ENCODE measurements around the gene ERBB2.
"Not testable (repeated sequence)": the region's sequence is repeated elsewhere in the genome, so short reads cannot be mapped to it uniquely, and the experiment has no call there.

The ERBB2 gene

DNA sequence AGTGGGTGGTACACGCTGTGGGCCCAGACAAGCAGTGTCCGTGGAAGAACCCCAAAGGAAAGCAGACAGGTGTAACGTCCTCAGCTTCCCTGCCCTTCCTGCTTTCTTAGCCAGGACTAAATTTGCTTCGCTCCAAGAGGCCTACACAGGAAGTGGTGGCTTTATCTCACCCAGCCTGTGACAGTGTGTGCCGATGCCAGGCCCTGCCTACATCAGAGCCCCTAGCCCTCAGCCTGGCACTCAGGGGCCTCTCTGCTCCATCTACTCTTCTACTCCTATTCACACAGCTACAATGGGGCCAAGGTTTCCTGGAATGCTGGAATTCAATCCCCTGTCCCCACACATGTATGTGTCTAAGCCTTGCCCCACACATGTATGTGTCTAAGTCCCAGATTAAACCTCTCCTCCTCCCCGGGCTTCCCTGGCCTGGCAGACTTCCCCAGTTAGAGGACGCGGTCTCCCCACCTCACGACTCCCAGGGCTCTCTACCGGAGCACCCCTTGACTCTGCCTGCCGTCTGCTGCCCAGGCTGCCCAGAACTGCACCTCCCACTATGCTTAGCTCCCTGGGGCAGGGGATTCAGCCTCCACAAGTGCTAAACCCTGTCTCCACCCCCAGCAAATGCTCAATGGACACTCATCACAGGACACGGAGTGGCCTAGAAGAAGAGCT lies 20.2 kb upstream of the ERBB2 start:
- no peak for DNase-seq

DNA sequence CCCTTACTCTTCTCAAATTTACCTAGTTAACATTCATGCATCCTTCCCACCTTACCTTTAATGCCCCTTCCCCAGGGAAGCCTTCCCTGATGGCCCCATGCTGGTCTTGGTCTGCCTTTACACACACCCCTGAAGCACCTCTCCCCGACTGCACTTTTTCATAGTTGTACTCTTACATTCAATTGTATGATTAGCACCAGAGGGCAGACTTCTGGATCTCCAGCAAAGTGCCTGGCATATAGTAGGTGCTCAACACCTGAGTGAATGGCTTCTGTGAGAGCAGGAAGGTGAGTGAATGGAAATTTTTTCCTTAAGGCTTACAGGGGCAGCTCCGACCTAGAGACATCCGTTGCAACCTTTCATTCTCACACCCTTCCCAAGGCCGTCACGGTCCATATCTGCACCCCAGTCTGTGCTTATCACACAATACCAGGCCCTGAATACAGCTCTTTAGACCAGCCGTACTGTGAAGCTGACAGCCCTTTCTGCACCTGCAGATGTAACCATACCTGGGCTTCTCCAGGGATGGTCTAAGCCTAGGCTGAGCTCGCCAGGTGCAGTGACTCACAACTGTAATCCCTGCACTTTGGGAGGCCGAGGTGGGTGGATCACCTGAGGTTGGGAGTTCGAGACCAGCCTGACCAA lies 16.4 kb upstream of the ERBB2 start:
- no peak for DNase-seq

DNA sequence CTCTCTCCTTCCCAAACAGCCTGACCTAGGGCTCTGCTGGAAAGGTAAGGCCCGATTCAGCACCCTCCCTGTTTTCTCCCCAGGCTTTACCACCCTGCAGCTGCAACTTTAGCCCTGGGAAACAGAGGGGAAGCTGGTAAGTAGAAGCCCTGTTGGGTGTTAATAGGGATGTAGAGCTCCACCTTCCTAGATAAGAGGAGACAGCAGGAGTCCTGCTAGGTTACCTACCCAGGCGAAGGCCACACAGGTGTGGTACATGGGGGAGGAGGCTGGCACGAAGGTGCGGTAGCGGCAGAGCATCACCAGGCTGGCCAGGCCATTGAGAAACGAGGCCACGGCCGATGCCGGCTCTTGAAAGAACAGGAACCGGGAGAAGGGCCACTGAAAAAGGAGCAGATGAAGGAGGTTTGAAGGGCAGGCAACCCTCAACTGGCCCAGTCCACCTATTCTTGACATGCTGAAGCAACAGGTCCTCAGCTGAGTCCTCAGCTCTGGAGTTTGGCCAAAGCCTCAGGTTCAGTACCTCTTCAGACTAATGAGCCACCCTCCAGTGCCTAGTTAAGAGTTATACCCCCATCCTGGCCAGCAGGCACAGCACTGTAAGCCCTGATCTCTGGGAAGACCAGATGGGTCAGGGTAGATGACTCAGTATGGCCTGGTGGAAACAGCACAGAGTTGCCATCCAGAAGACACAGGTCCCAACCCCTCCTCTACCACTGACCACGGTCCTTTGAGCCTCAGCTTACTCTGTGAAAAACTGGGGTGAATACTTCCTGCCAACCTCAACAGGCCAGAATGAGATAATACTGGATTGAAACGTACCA lies 15.3 kb upstream of the ERBB2 start:
- DNase-seq: no peak

DNA sequence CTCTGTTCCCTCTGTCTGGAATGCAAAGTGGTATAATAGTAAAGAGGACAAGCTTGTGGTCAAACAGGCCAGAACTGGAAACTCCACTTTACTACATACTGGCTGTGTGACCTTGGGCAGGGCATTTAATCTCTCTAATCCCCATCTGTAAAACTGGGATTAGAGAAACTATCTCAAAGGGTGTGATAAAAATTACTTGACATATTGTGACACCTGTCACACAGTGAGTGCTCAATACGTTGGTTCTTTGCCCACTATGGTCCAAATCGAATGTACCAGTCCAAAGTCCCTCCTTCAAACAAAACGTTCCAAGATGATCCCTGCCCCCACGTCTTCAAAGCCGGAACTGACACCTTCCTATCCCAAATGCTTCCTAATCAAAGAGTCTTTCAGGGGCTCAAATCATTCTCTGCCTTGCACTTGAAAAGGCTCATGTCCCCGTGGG lies 12.7 kb upstream of the ERBB2 start:
- DNase-seq: no peak

DNA sequence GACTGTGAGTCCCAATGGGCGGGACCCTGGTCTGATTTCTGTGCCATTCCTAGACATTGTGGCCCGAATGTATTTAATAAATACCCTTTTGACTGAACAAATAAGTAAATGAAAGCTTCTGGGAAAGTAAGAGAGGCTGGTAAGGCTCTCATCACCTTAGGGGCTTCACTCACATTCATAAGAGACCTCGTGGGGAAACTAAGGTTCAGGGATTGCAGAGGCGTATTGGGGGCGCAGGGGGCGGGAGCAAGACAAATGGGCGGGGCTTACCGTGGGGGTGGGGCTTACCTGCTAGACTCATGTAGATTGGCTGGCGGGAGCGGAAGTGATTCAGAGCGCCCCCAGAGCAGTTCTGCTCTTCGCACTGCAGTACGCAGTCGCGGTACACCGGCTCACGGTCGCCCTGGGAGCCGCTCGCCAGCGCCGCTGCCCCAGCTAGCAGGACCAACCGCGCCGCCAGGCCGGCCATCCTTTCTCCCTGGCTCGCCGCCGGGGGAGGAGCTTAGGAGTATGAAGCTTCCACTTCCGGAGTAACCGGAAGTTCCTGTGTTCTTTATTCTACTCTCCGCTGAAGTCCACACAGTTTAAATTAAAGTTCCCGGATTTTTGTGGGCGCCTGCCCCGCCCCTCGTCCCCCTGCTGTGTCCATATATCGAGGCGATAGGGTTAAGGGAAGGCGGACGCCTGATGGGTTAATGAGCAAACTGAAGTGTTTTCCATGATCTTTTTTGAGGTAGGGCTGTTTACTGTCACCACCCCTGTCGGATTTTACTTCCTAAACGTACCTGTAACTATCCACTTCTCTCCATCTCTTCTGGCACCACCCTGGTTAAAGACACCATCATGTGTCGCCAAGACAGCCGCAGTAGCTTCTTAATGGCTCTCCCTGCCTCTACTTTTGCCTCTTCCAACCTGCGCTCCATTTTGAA lies 12.1 kb upstream of the ERBB2 start, which contains the start of gene PGAP3:
TSS of gene PGAP3 (minus strand) at position 512 of the 929 bp plus-strand sequence. CDS start at position 469, 43 bp downstream.
- peak; percentile 70 for DNase-seq

DNA sequence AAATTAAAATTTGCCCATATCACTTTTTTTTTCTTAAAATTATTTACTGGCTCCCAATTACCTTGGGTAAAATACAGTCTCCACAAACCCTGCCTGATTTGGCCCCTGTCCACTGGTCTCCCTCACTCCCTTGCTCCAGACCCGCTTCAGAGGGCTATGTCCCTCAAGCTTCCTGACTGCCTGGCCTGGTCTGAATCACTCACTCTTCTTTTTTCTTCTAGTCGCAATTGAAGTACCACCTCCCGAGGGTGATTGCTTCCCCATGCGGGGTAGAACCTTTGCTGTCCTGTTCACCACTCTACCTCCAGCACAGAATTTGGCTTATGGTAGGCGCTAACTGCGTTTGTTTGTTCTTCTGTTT lies 11.4 kb upstream of the ERBB2 start:
- DNase-seq: no peak

DNA sequence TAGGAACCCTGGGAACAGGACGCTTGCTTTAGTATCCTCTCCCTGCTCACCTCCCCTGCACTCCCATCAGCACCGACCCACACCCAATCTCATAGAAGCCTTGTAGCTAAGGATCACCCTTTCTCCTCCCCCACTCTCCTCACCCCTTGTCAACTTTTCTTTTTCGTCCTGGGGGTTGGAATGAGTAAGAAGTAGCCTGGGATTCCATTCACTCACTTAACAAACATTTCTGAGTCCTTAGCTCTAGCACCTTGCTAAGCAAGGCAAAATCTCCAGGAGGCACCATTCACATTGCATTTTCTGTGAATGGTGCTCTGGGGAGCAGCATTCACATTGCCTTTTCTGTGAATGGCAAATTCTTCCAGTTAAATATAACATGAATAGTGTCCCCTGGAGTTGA lies 10.9 kb upstream of the ERBB2 start:
- no peak for DNase-seq

DNA sequence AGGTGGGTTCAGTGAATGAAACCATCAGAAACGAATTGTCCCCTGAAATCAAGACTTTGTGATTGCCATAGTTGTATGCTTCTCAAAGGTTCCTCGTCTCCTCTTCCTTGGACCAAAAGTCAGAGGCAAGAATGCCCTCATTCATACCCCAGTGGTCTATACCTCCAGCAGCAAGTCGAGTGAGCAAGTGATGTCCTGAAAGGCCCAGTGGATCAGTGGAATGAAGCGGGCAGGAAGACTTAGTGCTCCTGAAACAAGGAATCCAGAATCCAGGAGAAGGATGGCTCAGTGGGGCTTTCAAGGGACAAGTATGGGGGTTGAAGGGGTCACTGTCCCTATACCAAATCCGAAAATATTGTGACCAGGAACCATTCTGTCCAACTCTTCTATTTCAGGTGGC lies 5.3 kb upstream of the ERBB2 start:
- DNase-seq: no peak

DNA sequence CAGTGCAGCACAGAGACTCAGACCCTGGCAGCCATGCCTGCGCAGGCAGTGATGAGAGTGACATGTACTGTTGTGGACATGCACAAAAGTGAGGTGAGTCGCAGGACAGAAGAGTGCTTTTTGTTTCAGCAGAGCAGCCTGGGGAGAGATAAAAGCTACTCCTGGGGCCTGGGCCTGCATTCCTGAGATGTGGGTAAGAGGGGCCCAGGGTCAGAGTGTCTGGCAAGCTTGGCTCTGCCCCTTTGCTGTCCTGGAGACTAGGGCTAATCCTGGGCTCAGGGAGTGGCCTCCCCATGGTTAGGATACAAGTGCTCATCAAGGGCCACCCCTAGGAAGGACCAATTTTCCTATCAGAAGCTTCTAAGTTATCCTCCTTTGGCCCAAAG lies 4.8 kb upstream of the ERBB2 start:
- no peak for DNase-seq

DNA sequence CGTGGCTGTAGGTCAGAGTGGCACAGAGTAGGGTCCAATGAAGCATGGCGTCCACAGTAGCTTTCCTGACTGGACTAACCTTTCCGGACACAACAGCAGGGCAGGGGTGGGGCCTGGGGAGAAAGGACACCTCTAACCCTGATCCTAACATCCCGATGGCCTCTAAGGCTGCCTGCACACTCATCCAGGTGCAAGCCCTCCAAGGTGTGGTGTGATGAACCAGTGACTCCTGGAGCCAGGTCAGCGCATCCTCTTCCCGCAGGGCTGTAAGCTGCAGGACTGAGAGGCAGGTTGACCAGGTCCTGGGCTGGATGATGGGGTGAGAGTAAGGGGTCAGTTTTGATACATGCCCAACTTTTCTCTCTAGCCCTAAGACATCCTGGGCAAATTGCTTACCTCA lies 3.1 kb upstream of the ERBB2 start:
- DNase-seq: no peak

DNA sequence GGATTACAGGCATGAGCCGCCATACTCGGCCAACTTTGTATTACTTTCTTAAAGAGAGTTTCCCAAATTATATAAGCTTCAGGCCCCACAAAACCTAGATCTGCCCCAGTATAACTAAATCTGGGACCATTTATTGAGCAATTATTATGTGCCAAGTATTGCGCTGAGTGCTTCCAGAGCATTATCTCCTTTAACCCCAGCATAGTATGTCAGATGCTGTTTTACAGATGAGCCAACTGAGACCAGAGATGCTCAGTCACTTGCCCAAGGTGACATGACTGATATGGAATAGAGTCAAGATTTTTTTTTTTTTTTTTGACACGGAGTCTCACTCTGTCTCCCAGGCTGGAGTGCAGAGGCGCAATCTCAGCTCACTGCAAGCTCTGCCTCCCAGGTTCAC lies 1.9 kb upstream of the ERBB2 start:
- no peak for DNase-seq

DNA sequence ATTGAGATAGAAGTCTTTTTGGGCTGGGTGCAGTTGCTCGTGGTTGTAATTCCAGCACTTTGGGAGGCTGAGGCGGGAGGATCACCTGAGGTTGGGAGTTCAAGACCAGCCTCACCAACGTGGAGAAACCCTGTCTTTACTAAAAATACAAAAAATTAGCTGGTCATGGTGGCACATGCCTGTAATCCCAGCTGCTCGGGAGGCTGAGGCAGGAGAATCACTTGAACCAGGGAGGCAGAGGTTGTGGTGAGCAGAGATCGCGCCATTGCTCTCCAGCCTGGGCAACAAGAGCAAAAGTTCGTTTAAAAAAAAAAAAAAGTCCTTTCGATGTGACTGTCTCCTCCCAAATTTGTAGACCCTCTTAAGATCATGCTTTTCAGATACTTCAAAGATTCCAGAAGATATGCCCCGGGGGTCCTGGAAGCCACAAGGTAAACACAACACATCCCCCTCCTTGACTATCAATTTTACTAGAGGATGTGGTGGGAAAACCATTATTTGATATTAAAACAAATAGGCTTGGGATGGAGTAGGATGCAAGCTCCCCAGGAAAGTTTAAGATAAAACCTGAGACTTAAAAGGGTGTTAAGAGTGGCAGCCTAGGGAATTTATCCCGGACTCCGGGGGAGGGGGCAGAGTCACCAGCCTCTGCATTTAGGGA lies 577 bp upstream of the ERBB2 start:
- DNase-seq: not testable (repeated sequence)

DNA sequence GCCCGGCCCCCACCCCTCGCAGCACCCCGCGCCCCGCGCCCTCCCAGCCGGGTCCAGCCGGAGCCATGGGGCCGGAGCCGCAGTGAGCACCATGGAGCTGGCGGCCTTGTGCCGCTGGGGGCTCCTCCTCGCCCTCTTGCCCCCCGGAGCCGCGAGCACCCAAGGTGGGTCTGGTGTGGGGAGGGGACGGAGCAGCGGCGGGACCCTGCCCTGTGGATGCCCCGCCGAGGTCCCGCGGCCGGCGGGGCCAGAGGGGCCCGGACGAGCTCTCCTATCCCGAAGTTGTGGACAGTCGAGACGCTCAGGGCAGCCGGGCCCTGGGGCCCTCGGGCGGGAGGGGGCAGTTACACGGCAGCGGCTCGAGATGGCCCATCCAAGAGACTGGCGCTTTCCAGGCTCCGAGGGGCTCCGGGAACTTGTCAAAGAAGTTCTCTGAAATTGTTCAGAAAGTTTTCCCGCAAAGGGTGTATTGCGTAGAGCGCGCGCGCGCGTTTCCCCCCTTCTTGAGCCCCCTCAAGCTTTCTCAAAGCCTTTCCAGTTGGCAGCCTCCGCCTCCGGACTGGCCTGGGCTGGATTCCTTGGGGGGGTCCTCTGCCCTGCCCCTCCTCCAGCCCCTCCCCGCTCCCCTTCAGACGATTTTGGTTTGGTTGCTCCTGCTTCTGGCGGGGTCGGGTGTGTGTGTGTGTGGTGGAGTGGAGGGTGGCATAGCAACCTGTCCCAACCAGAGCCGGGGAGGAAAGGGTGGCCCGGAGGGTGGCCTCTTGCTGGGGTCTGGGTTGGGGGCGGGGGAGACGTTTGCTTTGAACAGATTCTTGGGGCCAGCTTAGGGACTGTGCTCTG lies 504 bp downstream of the ERBB2 start:
- DNase-seq: no peak

DNA sequence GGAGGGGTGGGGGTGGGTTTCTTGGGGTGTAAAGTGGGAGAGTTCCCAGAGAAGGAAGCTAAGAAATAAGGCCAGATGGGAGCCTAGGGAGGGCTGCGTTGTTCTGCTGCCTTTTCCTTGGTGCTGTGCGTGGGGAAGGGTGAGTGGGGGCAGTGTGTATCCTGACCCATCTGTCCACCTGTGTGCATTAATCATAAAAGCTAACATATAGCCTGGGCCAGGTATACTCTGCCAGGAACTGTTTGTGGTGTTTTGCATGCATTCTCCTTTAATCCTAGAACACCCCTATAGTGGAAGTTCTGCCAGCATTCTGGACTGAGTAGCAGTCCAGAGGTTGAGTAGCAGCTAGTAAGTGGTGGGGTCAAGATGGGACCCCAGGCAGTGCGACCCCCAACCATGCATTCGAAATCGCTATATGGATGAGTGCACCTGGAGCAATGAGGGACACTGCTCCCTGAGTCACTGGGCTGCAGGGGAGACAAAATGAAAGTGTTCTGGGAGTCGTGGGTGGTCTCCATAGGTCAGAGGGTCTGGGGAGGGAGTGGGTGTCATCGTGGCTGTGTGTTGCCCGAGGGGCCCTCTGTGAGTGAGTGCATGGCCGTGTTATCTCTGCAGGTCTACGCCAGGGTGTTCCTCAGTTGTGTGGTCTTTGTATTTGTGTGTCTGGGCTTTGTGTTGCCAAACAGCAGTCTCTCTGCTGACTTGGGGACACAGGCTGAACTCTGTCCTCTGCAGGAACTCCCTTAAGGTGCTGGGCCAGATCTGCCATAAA lies 1.3 kb downstream of the ERBB2 start:
- no peak for DNase-seq

DNA sequence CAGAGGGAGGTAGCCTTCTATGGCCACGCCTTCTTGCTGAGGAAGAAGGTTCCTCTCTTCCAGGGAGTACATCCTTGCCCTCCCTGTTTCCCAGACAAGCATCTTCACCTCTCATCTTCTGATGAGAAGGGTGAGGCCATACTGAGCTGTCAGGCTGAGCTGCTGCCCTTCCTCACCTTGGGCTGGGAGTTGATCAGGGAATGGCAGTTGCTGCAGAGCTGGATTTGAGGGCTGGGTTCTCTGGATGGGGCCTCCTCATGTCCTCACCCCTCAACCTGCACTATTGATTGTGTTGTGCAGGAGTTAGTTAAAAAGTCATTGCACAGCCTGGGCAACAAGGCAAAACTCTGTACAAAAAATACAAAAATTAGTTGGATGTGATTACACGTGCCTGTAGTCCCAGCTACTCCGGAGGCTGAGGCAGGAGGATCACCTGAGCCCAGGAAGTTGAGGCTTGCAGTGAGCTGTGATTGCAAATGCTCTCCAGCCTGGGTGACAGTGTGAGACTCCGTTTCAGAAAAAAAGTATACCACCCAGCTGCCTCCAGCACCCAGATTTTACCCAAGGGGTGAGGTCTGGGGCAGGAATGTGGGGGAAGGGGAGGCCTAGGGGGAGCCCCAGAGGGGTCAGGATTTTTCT lies 2.0 kb downstream of the ERBB2 start:
- DNase-seq: no peak

DNA sequence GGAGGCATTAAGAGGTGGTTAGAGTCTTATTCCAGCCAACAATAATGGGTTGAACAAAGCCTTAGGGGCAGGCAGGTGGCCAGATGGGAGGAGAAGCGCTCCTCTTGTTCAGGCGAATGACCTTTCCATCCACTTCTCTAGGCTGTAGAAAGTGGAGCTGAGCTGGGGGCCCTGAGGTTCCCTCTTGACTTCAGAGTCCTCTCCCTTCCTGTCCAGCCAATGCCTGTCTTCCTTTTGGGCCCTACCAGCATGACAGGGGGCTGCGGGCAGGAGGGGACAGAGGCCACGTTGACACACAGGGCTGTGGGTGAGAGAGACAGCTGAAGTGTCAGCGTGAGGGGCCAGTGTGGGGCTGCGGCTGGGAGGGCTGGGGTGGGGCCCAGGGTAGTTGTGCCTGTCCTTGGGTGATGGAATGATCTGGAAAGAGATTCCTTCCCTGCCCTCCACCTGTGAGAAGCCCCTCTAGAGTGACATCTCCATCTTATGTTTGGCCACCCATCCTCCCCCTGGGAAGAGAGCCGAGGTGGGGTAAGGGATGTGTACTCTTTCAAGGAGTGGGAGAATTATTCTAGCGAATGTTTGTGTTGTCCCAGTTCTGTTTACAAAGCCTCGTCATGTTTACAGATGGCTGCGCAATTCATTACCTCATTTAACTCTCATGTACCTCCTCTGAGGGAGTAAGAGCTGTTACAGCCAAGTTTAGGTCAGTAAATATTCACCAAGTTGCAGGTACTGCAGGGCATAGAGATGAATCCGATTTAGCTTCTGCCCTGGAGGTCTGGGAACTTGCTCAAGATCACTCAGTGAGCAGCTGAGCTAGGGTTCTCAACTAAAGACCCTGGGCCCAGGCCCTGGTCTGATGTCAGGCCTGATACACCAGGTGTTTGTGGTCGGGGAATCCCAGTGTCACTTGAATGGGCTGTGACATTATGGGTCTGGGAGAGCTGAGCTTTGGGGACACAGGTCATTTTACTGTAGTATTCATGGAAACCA lies 3.3 kb downstream of the ERBB2 start:
- peak; percentile 42 for DNase-seq

DNA sequence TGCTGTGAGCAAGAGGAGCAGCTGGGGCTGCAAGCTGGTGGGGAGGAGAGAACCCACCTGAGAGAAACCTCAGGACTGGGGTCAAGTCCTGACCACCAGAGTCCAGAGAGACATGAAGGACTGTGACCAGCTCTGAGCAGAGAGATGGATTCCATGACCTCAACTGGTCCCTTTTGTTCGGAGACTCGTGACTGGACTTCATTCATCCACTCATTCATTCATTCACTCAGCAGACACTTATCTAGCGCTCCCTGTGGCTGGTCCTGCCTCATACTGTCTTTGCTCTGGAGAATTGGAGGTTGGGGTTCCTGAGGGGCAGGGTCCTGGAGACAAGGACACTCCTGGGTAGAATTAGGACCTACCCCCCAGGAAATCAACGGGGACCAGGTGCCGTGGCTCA lies 4.0 kb downstream of the ERBB2 start:
- DNase-seq: no peak

DNA sequence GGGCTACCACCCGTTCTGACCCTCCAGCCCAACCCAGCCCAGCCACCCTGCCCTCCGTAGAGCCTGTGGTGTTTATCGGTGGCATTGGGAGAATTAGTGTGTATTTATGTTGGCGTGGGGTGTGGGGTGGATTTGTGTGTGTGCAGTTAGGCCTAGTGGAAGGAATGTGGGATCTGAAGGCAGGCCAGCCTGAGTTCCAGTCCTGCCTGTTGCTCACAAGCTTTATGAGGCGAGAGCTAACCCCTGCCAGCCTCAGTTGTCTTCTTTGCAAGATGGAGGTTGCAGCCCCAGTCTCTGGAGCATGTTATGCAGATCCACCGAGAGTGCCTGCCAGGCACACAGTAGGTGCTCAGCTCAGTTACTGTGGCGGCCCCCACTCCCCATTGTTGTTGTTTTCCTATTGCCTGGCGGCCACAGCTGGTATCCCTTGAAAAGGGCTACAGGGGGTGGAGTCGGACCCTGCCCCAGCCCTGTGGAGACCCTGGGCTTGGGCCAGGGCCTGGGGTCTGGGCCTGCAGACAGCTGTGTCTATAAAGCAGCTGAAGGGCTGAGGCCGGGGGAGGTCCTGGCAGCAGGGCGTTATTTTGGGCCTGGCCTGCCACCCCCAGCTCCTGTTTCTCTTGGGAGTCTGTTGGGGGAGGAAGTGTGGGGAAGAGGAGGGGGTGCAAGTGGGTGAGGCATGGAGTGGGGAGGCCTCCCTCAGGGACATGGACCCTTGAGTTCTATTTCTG lies 5.1 kb downstream of the ERBB2 start:
- DNase-seq: no peak
